Mucosa of descending colon (tissue), 3 donors: ENCODE measurements around the gene PALMD. TPM values are rescaled to one million over a fixed set of nuclear protein-coding genes. Genes with fewer than 3 reads are reported as not detected.

Experiments
- ATAC-seq: fragments of 200-7000 bp; cut with Tn5 transposase; one replicate; pipeline ENCODE4 v1.9.1; 2020; ENCODE audit warnings: mild to moderate bottlenecking, moderate library complexity
- DNase-seq, 3 donors: peaks; one replicate each; pipeline ENCODE4 v3.0.0-alpha.2; 2020
- H3K36me3 ChIP-seq: fragments of 200-600 bp; one replicate; pipeline ENCODE4 v1.8.0; 2021; ENCODE audit warnings: low read depth, mild to moderate bottlenecking
- H3K4me1 ChIP-seq: fragments of 200-600 bp; one replicate; pipeline ENCODE4 v1.8.0; 2021; ENCODE audit warnings: low read depth, mild to moderate bottlenecking
- H3K4me3 ChIP-seq: fragments of 200-600 bp; one replicate; pipeline ENCODE4 v1.8.0; 2021; ENCODE audit warnings: mild to moderate bottlenecking
- H3K9me3 ChIP-seq: fragments of 200-600 bp; one replicate; pipeline ENCODE4 v1.8.0; 2021; ENCODE audit warnings: mild to moderate bottlenecking
- CTCF ChIP-seq: fragments of 200-600 bp; IDR thresholded peaks from one replicate; pipeline ENCODE4 v1.8.0; 2022; ENCODE audit warnings: antibody characterized with exemption, mild to moderate bottlenecking
- intact Hi-C, 2 donors: fragments of 100-400 bp; cut with DNase I in 1 of 2; cut with micrococcal nuclease in 1 of 2; formaldehyde crosslinking; loops; one replicate each; pipeline versions ENCODE4 v1.11.0 to v1.11.1; 2022; cut with DNase I, micrococcal nuclease
- total RNA-seq, 3 donors: library from RNA; stranded (reverse); fragmentation: NEBNext Ultra II Directional in 2 of 3; extraction: Animal tissue kit (Norgen Biotek cat#: 25700) in 2 of 3; gene quantifications; one replicate each; pipeline versions ENCODE4 v1.2.1 to v1.2.4, GENCODE V29; 2021 to 2023
- donor health status: DM: no; HTN: no; CAD: no; lungs with moderate emphysema.
- donor health status: DM: no; HTN: no; CAD: no.
- donor health status: DM: no; HTN: yes; CAD: no.

Gene PALMD
- total RNA-seq, 3 donors from 2014 or later, result 1.6 to 4.4 (median 4.3) TPM

DNA sequence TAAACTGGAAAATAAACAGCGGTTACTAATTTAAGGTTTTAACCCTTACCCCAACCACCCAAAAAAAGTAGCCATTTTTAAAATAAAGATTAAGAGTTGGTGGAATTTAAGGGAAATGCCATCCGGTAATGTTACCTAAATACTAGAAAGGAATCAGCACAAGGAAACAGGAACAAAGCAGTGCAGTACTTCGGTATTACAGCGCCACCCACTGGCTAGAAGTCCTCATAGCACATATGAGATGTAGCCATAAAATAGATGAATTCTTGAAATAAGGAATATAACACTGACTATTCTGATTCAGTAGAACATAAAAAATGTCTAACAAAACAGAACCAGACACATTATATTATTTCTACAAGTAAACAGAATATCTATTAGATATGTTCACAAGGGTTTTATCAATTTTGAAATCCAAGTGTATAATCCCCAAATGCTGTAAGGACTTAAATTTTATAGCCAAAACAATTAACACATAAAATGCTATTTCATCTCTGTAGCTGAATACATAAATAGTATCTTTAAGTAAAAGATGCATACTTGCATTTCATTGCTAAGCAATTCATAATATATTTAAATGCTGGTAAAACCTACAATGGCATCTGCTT is 61.7 kb downstream of the PALMD start:
- no peak for TF ChIP-seq CTCF
- Histone ChIP-seq H3K4me3 (no peak overlapping the region), H3K9me3 (no peaks in the 10 kb centered on the region), H3K36me3 (no peaks in the 10 kb centered on the region), H3K4me1 (no peaks in the 10 kb centered on the region)
- ATAC-seq, result peak; percentile 89
- peak in 2 of 3 donors; percentile 49 to 86 for DNase-seq
- intact Hi-C loops, result no loop called here

GRCh38 chr1:99710994-99711393 is 65.1 kb downstream of the PALMD start:
- no peaks in the 10 kb centered on the region for H3K9me3 ChIP-seq
- DNase-seq (no peak), ATAC-seq (no peak)
- TF ChIP-seq CTCF, result no peak
- no peaks in the 10 kb centered on the region for H3K4me1 ChIP-seq
- H3K36me3 ChIP-seq, result no peaks in the 10 kb centered on the region
- intact Hi-C loops, result no loop called here
- no peak overlapping the region for H3K4me3 ChIP-seq

GRCh38 chr1:99713006-99713405 is 67.1 kb downstream of the PALMD start:
- intact Hi-C loops, result no loop called here
- no peak for TF ChIP-seq CTCF
- no peak for DNase-seq
- Histone ChIP-seq H3K4me1 (no peaks in the 10 kb centered on the region), H3K9me3 (no peaks in the 10 kb centered on the region), H3K36me3 (no peaks in the 10 kb centered on the region), H3K4me3 (no peak overlapping the region)
- ATAC-seq, result no peak

DNA sequence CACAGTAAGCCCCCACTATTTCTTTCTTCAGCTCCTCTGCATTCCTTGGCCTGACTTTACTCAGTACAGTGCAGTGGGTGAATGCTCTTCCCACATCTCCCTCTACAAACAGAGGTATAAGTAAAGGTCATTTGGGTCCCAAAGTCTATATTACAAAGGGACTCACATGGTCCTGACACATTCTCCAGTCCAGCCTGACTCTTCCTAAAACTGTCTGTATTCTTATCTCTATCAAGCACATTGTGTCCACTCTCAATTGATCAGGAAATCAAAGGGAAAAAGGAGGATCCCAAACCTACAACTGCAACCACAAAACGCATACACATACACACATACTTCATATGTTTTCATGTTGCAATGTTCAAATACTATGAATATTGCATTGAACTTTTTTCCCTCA is 71.1 kb downstream of the PALMD start:
- DNase-seq (no peak), ATAC-seq (no peak)
- Histone ChIP-seq H3K36me3 (no peaks in the 10 kb centered on the region), H3K4me3 (no peak overlapping the region), H3K9me3 (no peaks in the 10 kb centered on the region), H3K4me1 (no peaks in the 10 kb centered on the region)
- TF ChIP-seq CTCF, result no peak
- intact Hi-C loops, result no loop called here

DNA sequence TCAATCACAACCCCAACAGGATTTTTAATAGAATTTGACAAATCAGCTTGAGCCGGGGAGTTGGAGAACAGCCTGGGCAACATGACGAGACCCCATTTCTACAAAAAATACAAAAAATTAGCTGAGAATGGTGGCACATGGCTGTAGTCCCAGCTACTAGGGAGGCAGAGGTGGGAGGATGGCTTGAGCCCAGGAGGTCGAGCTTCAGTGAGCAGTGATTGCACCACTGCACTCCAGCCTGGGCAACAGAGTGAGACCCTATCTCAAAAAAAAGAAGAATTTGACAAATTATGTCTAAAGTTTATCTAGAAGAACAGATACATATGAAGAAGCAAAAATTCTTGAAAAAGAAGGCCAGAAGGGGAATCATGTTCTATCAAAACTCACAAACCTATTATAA is 77.3 kb downstream of the PALMD start:
- no peaks in the 10 kb centered on the region for H3K9me3 ChIP-seq
- DNase-seq, result no peak
- TF ChIP-seq CTCF, result no peak
- intact Hi-C loops, result no loop called here
- no peaks in the 10 kb centered on the region for H3K4me1 ChIP-seq
- no peak overlapping the region for H3K4me3 ChIP-seq
- no peak for ATAC-seq
- H3K36me3 ChIP-seq, result no peaks in the 10 kb centered on the region

DNA sequence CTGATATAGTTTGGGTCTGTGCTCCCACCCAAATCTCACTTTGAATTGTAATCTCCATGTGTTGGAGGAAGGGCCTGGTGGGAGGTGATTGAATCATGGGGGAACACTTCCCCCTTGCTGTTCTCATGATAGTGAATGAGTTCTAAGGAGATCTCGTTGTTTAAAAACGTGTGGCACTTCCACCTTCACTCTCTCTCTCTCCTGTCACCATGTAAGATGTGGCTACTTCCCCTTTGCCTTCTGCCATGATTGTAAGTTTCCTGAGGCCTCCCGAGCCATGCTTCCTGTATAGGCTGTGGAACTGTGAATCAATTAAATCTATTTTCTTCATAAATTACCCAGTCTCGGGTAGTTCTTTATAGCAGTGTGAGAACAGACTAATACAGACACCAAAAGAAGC is 80.1 kb downstream of the PALMD start:
- no peak for TF ChIP-seq CTCF
- H3K4me1 ChIP-seq, result no peaks in the 10 kb centered on the region
- intact Hi-C loops, result no loop called here
- H3K36me3 ChIP-seq, result no peaks in the 10 kb centered on the region
- no peaks in the 10 kb centered on the region for H3K9me3 ChIP-seq
- DNase-seq (no peak), ATAC-seq (no peak)
- H3K4me3 ChIP-seq, result no peak overlapping the region
